ENCODE results near the gene CROCC.

DNA sequence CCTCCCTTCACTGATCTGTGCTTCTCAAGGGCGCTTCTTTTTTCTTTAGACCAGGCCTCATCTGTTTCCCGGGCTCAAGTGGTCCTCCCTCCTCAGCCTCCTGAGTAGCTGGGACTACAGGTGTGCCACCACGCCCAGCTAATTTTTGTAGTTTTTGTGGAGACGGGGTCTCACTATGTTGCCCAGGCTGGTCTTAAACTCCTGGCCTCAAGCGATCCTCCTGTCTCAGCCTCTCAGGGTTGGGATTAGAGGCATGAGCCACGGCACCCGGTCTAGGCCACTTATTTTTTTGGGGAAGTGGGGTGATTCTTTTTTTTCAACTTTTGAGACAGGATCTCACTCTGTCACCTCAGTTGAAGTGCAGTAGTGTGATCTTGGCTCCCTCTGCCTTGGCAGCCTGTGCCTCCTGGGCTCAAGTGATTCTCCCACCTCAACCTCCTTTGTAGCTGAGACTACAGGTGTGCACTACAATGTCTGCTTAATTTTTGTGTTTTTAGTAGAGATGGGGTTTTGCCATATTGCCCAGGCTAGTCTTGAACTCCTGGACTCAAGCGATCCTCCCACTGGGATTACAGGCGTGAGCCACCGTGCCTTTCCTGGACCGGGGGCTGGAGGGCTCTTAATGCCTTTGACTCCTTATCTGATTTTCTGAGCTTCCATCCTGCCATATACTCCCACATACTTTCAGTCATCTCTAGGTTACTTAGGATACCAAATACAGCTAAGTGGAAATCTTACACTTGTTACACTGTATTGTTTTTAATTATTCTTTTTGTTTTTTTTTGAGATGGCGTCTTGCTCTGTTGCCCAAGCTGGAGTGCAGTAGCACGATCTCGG is 39.8 kb downstream of the CROCC start:
- no peak for TF ChIP-seq POLR2AphosphoS5 (IDR thresholded peaks at IDR 0.05; ENCODE audit: control insufficient read depth, insufficient read depth, low read depth, low read length)
- TF ChIP-seq, protein P1, sequence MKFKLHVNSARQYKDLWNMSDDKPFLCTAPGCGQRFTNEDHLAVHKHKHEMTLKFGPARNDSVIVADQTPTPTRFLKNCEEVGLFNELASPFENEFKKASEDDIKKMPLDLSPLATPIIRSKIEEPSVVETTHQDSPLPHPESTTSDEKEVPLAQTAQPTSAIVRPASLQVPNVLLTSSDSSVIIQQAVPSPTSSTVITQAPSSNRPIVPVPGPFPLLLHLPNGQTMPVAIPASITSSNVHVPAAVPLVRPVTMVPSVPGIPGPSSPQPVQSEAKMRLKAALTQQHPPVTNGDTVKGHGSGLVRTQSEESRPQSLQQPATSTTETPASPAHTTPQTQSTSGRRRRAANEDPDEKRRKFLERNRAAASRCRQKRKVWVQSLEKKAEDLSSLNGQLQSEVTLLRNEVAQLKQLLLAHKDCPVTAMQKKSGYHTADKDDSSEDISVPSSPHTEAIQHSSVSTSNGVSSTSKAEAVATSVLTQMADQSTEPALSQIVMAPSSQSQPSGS (CRISPR knock-in tag; IDR thresholded peaks at IDR 0.05) = no peak
- TF ChIP-seq HLTF (IDR thresholded peaks at IDR 0.05) = no peak
- TF ChIP-seq, protein P2, sequence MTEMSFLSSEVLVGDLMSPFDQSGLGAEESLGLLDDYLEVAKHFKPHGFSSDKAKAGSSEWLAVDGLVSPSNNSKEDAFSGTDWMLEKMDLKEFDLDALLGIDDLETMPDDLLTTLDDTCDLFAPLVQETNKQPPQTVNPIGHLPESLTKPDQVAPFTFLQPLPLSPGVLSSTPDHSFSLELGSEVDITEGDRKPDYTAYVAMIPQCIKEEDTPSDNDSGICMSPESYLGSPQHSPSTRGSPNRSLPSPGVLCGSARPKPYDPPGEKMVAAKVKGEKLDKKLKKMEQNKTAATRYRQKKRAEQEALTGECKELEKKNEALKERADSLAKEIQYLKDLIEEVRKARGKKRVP (CRISPR knock-in tag; IDR thresholded peaks at IDR 0.05) = no peak
- TF ChIP-seq, protein P3, sequence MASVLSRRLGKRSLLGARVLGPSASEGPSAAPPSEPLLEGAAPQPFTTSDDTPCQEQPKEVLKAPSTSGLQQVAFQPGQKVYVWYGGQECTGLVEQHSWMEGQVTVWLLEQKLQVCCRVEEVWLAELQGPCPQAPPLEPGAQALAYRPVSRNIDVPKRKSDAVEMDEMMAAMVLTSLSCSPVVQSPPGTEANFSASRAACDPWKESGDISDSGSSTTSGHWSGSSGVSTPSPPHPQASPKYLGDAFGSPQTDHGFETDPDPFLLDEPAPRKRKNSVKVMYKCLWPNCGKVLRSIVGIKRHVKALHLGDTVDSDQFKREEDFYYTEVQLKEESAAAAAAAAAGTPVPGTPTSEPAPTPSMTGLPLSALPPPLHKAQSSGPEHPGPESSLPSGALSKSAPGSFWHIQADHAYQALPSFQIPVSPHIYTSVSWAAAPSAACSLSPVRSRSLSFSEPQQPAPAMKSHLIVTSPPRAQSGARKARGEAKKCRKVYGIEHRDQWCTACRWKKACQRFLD (CRISPR knock-in tag; IDR thresholded peaks at IDR 0.05) = no peak
- TF ChIP-seq CTCF (IDR thresholded peaks at IDR 0.05 in 2 of 3, conservative IDR thresholded peaks at IDR 0.05 in 1 of 3; ENCODE audit: insufficient read depth in 2 of 3, low read depth in 1 of 3, low read length in 3 of 3) = no peak
- TF ChIP-seq, protein P4, sequence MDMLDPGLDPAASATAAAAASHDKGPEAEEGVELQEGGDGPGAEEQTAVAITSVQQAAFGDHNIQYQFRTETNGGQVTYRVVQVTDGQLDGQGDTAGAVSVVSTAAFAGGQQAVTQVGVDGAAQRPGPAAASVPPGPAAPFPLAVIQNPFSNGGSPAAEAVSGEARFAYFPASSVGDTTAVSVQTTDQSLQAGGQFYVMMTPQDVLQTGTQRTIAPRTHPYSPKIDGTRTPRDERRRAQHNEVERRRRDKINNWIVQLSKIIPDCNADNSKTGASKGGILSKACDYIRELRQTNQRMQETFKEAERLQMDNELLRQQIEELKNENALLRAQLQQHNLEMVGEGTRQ (CRISPR knock-in tag; IDR thresholded peaks at IDR 0.05) = no peak
- TF ChIP-seq EP300 (IDR thresholded peaks at IDR 0.05; ENCODE audit: low read length) = no peak
